ENCODE results near the gene FOXJ1.

GRCh38 chr17:76115138-76115754 is 25.8 kb downstream of the FOXJ1 start:
- TF ChIP-seq CTCF (conservative IDR thresholded peaks at IDR 0.05; ENCODE audit: low read length): no peak
- no peak for TF ChIP-seq EZH2phosphoT487 (IDR thresholded peaks at IDR 0.05; ENCODE audit: borderline replicate concordance)
